HG02973 (cell line): ENCODE results near the gene SEPTIN8.

ENCODE experiments used
- ATAC-seq: cut with Tn5 transposase; IDR thresholded peaks from one replicate; pipeline ENCODE4 v1.9.1; 2021; ENCODE audit warnings: moderate library complexity; ENCODE audit not compliant: unreplicated experiment

Gene SEPTIN8, protein sequence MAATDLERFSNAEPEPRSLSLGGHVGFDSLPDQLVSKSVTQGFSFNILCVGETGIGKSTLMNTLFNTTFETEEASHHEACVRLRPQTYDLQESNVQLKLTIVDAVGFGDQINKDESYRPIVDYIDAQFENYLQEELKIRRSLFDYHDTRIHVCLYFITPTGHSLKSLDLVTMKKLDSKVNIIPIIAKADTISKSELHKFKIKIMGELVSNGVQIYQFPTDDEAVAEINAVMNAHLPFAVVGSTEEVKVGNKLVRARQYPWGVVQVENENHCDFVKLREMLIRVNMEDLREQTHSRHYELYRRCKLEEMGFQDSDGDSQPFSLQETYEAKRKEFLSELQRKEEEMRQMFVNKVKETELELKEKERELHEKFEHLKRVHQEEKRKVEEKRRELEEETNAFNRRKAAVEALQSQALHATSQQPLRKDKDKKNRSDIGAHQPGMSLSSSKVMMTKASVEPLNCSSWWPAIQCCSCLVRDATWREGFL

GRCh38 chr5:132777209-132778069 is at the start of gene SEPTIN8:
SEPTIN8 (minus strand) TSS chr5:132777239; CDS start chr5:132777137, 102 bp downstream.
- ATAC-seq = peak; percentile 42

- no peak for ATAC-seq
These were observed 49.5 kb upstream of the SEPTIN8 start for GRCh38 chr5:132826424-132827082.

DNA sequence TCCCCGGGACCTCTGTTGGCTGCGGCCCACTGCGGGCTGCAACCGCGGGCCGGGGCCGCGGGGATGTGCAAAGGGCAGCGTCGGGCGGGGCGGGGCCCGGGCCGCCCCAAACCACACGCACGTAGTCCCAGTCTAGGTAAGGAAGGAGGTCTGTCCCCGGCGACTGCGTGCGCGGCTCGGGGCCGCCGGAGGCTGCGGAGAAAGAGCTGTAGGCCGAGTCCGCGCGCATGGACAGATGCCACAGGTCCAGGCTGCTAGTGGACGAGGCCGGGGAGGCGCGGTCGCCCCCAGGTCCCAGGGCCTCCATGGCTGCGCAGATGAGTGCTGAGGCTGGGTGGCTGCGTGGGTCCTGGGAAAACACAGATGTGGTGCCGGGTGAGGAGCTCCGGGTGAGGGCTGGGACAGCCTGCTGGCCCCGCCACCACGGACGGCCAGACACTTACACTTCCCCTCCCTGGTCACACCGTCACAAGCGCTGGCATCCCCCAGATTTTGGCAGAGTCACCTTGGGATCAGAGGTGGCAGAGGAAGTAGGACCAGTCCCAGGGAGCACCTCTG is 48.9 kb upstream of the SEPTIN8 start:
- no peak for ATAC-seq

GRCh38 chr5:132825033-132825833 is 48.2 kb upstream of the SEPTIN8 start:
- no peak for ATAC-seq

DNA sequence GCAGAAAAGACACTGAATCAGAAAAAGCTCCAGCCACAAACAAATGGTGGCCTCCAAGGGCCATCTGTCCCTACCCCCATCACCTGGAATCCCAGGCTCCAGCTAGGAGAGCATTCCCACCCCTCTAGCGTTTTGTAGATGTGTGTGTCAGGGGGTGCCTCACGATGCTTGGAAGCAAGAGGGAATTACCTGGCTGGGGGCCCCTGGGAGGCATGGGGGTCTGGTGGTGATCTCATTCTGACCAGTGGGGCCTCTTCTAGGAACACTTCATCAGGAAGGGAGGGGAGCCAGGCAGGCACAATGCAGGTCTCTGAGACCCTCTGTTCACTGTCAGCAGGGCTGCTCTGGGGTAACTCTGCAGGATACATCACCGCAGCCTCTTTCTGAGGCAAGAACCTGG is 47.4 kb upstream of the SEPTIN8 start:
- no peak for ATAC-seq

DNA sequence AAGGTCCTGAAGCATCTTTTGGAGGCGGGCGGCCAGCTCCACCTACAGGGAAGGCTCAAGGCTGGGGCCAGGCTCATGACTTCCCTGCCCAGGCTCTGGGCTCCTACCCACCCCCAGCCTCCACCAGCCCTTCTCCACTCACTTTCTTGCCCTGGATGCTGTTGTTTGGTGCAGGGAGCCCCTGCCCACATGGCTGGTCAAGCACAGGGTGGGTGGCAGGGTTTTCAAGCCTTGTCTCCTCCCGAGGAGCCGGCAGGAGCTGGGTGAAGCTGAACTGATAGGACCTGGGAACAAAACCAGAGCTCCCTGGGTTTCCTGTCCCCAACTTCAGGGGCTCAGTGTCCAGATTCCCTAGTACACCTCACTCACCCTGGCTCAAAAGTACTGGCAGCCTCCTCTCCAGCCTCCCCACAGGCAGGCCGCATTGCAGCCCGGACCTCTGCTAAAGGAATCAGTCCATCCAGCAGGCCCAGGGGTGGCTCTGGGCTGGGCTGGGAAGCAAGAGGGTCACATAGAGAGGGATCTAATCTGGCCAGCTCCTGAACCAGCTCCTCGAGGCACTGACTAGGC is 46.5 kb upstream of the SEPTIN8 start:
- ATAC-seq = no peak

DNA sequence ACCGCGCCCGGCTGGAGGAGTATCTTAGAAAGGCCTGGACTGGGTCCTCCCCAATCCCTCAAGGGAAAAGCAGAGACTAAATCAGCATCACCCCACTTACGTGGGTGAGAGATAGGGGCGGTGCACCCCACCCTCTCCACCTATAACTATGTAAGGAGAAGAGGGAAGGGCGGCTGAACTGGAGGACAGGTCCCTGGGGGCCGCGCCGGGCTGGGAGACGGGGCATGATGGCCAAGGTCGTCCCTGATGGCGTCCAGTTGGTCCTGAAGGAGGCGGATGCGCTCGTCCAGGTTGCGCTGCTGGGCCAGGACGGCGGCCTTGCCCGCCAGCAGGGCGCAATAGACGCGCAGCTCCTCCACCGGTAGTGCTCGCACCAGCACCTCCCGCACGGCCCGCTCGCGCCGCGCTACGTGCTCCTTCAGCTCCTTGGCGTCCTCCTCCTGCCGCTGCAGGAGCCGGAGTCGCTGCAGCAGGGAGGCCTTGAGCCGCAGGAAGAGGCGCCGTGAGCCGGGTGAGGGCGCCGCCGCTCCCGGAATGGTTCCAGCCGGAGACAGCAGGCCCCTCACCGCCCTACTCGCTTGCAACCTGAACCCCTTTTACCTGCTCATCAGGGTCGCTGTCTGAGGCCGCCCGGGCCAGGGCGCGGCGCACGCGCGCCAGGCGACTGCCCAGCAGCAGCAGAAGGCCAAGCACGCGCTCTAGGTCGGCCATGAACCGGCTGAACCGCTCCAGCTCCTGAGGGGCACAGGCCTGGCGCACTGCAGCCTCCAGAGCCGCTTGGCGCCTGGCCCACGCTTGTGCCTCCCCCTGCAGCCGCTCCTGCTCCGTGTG is 45.8 kb upstream of the SEPTIN8 start:
- no peak for ATAC-seq

- no peak for ATAC-seq
These were observed 44.8 kb upstream of the SEPTIN8 start for GRCh38 chr5:132821791-132822190.

- ATAC-seq = no peak
These were observed 44.3 kb upstream of the SEPTIN8 start for GRCh38 chr5:132821350-132821749.

GRCh38 chr5:132820162-132820754 is 43.2 kb upstream of the SEPTIN8 start:
- peak; percentile 76 for ATAC-seq

- no peak for ATAC-seq
These were observed 42.4 kb upstream of the SEPTIN8 start for GRCh38 chr5:132819468-132819867.

- ATAC-seq = no peak
These were observed 40.0 kb upstream of the SEPTIN8 start for GRCh38 chr5:132817011-132817410.

DNA sequence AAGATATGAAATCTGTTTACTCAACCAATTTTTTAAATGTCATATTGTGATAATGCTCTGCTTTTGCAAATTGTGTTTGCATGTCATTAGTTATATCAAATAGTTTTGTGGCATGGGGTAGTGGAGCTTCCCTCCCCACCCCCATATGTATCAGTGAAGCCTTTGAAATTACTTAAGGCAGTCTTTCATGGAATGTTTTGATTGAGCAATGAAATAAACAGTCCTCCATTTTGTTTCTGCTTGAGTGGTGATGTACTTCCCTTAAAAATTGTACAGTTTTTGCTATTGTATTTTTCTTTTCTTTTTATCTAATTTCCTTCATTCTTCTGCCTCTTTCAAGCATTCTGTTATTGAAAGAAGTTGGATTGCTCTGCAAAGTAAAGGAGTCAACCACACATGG is 39.5 kb upstream of the SEPTIN8 start:
- ATAC-seq = no peak

DNA sequence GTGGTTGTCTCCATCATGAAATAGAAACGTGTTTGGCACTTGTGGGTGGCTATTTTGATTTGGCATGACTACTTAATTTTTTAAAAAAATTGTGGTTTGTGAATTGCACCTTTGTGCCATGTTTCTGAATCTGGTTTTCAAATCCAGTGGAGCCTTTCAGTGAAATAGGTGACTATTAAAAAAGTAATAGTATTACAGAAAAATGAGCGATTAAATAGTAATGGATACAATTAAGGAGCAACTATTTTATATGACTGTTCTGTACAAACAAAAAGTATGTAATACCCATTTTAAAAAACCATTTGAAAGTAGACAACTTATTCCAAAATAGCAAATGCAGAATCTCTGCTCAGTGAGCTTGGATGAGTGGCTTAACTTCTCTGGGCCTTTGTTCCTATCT is 39.0 kb upstream of the SEPTIN8 start:
- ATAC-seq = no peak

DNA sequence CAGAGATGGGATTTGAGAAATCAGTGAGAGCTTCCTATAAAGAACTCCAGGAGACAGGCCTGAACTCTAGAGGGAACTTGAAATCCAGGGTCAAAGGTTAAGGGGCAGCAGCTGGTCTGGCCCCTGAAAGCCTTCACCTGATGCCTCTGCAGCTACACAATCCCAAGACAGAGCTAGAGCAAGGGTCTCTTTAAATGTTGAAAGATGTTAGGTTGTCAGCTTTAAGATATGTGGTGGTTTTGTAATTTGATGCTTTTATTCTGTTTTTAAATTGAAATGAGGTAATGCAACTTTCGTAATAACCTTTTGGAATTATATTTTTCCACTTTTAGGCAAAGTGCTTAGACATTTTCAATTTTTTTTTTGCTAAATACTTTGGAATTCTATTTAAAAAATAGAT is 38.4 kb upstream of the SEPTIN8 start:
- no peak for ATAC-seq

GRCh38 chr5:132814503-132815294 is 37.7 kb upstream of the SEPTIN8 start:
- no peak for ATAC-seq

- ATAC-seq = no peak
These were observed 36.8 kb upstream of the SEPTIN8 start for GRCh38 chr5:132813599-132814502.
